ENCODE data around the gene VTCN1. TPM values are rescaled to one million over a fixed set of nuclear protein-coding genes. Genes with fewer than 3 reads are reported as not detected.

The VTCN1 gene
- total RNA-seq, 1 experiment from 2014 or later = 0.17 TPM

- Histone ChIP-seq H3K4me3 (replicated peaks in 1 of 2; ENCODE audit: low read depth in 1 of 2, low read length in 2 of 2) (no peak overlapping the region), H3K27ac (ENCODE audit: low read depth, low read length) (no peak overlapping the region), H3K4me2 (ENCODE audit: low read length) (no peak overlapping the region), H4K20me1 (ENCODE audit: insufficient read depth) (no peaks in the 10 kb centered on the region), H3K9me3 (ENCODE audit: control insufficient read depth in 1 of 2, insufficient read depth in 1 of 2, low read depth in 1 of 2, low read length in 2 of 2) (no peaks in the 10 kb centered on the region), H3K79me2 (ENCODE audit: insufficient read depth, low read length) (no peaks in the 10 kb centered on the region), H3K27me3 (ENCODE audit: insufficient read depth, low read length) (peaks cover 9% of the 10 kb centered on the region; the same call in 1 of the 2 replicates), H3K36me3 (ENCODE audit: control insufficient read depth in 1 of 2, insufficient read depth in 2 of 2, low read length in 2 of 2) (no peaks in the 10 kb centered on the region), H3K4me1 (ENCODE audit: control insufficient read depth in 1 of 2, insufficient read depth in 2 of 2, low read length in 2 of 2) (peaks cover 0 to 14% of the 10 kb centered on the region in 2 experiments; a peak in 1 of 4 replicates), H3K9me2 (ENCODE audit: insufficient read depth) (no peaks in the 10 kb centered on the region), H3K9ac (ENCODE audit: low read length) (no peak overlapping the region), H2AFZ (ENCODE audit: low read depth, low read length, poor library complexity, severe bottlenecking) (no peak overlapping the region)
- intact Hi-C loops (cut with micrococcal nuclease) = loop anchor here (10.0 kb wide), 1 partner anchor 632 kb away; no protein-coding TSS in a partner anchor
- ChIA-PET CTCF (interaction anchor here (1.1 kb wide), 1 partner anchor 13 kb away, joined by 4 read pairs; no protein-coding TSS in a partner anchor), POLR2A (no interaction called here), RAD21 (ENCODE audit: low non-redundant PET in 1 of 2, low total read pairs in 2 of 2, uncharacterized antibody in 2 of 2, unreplicated experiment in 2 of 2) (no interaction called here)
- DNase-seq (ENCODE audit: low read depth, low spot score) (no peak), ATAC-seq (no peak)
- no TSS peak for BruUV-seq (replicated peaks)
- TF ChIP-seq YY1 (IDR thresholded peaks at IDR 0.05; ENCODE audit: extremely low read depth, insufficient replicate concordance, low read depth, low read length) = no peak
- no peak for TF ChIP-seq ELF1 (IDR thresholded peaks at IDR 0.05; ENCODE audit: borderline replicate concordance, low read depth)
- no peak for TF ChIP-seq CEBPB (IDR thresholded peaks at IDR 0.05; ENCODE audit: low read depth)
- no peak for TF ChIP-seq SP1 (IDR thresholded peaks at IDR 0.05; ENCODE audit: low read depth)
- no peak for TF ChIP-seq TCF7L2 (IDR thresholded peaks at IDR 0.05; ENCODE audit: borderline replicate concordance, extremely low read depth, insufficient read depth, insufficient read length)
- no peak for TF ChIP-seq POLR2A (IDR thresholded peaks at IDR 0.05; ENCODE audit: borderline replicate concordance, extremely low read depth, insufficient read depth, insufficient read length)
- TF ChIP-seq CTCF (IDR thresholded peaks at IDR 0.05 in 2 of 3, conservative IDR thresholded peaks at IDR 0.05 in 1 of 3; ENCODE audit: borderline replicate concordance in 1 of 3, insufficient read depth in 1 of 3, low read depth in 2 of 3, low read length in 2 of 3) = no peak
- no peak for TF ChIP-seq ZFX (IDR thresholded peaks at IDR 0.05)
- no peak for TF ChIP-seq ZBTB33 (IDR thresholded peaks at IDR 0.05; ENCODE audit: extremely low read depth, insufficient replicate concordance, low read length)
- TF ChIP-seq ATF3 (IDR thresholded peaks at IDR 0.05) = no peak
- TF ChIP-seq RAD21 (IDR thresholded peaks at IDR 0.05; ENCODE audit: low read depth) = no peak
- no peak for TF ChIP-seq SRF (IDR thresholded peaks at IDR 0.05; ENCODE audit: low read depth)
- TF ChIP-seq EZH2 (IDR thresholded peaks at IDR 0.05) = no peak
- no peak for TF ChIP-seq SIN3A (IDR thresholded peaks at IDR 0.05; ENCODE audit: low read depth)
Measured at GRCh38 chr1:117123274-117123673, 87.5 kb downstream of the VTCN1 start.
